Measurements from ENCODE around the gene VPREB3.

VPREB3 gene

GRCh38 chr22:23782252-23782651, 28.0 kb upstream of the VPREB3 start:
- DNase-seq = no peak

GRCh38 chr22:23781511-23782183, 27.4 kb upstream of the VPREB3 start:
- DNase-seq = no peak

GRCh38 chr22:23781065-23781464, 26.8 kb upstream of the VPREB3 start:
- DNase-seq = no peak

GRCh38 chr22:23780146-23780748, 26.0 kb upstream of the VPREB3 start:
- DNase-seq = no peak

GRCh38 chr22:23779731-23780130, 25.5 kb upstream of the VPREB3 start:
- DNase-seq = no peak

GRCh38 chr22:23779083-23779482, 24.9 kb upstream of the VPREB3 start:
- no peak for DNase-seq

GRCh38 chr22:23778577-23778900, 24.3 kb upstream of the VPREB3 start:
- no peak for DNase-seq

GRCh38 chr22:23777776-23778576, 23.8 kb upstream of the VPREB3 start:
- peak; percentile 91 for DNase-seq

- DNase-seq = no peak
These were observed 21.7 kb upstream of the VPREB3 start for GRCh38 chr22:23775779-23776375.

- no peak for DNase-seq
These were observed 20.8 kb upstream of the VPREB3 start for GRCh38 chr22:23774922-23775436.

- no peak for DNase-seq
These were observed 20.1 kb upstream of the VPREB3 start for GRCh38 chr22:23774114-23774921.

GRCh38 chr22:23773483-23774113, 19.4 kb upstream of the VPREB3 start:
- no peak for DNase-seq

- DNase-seq = peak; percentile 58
These were observed 18.6 kb upstream of the VPREB3 start, which contains the start of gene MMP11 for GRCh38 chr22:23772649-23773473. Gene MMP11 (plus strand): TSS chr22:23772849. CDS start chr22:23772871, 22 bp downstream.

- no peak for DNase-seq
These were observed 18.1 kb upstream of the VPREB3 start for GRCh38 chr22:23772315-23772648.

GRCh38 chr22:23769321-23769965, 15.2 kb upstream of the VPREB3 start:
- DNase-seq = no peak

- DNase-seq = peak; percentile 70
These were observed 13.7 kb upstream of the VPREB3 start, which contains the start of gene CHCHD10 for GRCh38 chr22:23767673-23768548. Gene CHCHD10 (minus strand): TSS chr22:23767972. CDS start chr22:23767874, 98 bp downstream.

GRCh38 chr22:23767303-23767672, 13.1 kb upstream of the VPREB3 start:
- no peak for DNase-seq

GRCh38 chr22:23764899-23765881, 11.0 kb upstream of the VPREB3 start:
- DNase-seq = no peak
